Right hindlimb (tissue), 1 donor: ENCODE data around the gene AGAP1.

ENCODE experiments used
- DNase-seq: peaks from one replicate; pipeline ENCODE4 v3.0.0-alpha.2; 2018

The AGAP1 gene

DNA sequence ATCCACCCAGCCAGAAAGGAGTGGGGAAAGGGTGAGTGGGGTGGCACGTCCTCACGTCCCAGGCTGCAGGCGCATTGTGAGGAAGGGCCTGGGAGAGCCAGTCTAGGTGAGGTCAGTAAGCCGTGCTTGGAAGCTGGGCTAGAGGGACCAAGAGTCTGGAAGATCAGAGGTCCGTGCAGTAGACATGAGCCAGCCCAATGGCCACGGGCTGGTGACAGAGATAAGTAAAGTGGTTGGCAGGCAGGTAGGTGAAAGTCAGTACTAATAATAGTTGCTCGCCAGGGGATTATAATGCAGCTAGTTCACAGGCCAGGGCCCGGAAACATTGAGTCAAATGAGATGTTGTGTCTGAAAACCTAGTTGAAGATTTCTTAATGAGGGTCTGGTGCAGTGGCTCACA is 541.1 kb downstream of the AGAP1 start:
- no peak for DNase-seq

DNA sequence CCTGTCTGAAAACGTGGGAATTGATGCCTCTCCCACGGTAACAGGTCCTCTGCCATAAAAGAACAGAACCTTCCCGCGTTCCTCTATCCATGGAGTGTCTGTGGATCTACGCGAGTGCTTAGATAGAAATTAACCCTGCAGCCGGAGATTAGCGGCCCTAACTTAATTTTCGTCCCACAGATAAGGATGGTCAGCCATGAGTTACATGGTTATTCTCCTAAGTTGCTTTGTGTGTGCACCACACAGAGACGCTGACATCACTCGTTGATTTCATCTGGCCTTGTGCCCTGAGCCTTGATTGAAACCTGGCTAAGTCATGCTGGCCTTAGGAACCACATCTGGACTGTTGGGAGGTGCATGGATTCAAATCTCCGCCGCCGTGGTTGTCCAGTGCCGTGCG is 542.2 kb downstream of the AGAP1 start:
- no peak for DNase-seq

DNA sequence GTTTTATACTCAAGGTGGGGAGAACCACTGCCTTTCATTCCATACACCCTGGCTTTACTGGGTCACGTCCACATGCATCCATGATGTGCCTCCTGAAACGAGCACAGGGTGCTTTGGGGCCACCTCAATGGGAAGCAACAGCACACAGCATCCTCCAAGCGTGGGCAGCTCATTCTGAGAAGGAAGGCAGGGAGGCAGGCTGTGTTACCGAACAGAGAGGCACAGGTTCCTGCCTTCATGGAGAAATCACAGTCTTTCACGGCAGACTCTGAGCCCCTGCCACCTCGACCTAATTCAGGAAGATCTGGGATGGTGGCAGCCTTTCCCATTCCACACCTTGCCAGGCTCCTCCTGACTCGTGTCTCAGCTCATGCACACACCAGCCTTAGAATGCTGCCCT is 544.3 kb downstream of the AGAP1 start:
- no peak for DNase-seq

DNA sequence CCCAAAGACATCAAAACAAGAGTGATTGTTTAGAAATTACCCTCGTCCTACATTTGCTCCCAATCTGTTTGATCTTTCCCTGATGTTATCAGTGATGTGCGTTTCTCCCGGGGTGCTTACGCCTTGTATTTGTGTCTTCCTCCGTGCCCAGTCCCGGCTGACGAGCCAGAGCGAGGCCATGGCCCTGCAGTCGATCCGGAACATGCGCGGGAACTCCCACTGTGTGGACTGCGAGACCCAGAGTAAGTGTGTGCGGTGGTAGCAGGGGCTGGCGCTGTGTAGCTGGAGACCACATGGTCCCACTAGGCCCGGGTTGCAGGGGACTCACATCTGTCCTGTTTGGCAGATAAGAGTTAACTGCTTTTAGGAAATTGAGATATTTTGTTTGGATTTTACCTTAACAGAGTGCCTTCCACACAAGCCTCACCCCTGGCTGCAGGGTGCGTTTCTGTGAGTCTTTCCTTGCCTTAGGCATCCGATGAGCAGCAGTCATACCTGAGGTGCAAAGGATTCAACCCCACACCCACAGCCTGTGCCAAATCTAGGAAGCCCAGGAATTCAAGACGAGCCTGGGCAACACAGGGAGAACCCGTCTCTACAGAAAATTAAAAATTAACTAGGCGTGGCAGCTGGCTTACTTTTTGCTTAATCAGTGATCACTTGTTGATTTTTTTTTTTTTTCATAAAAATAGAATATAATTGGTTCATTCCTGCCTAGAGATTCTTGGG is 546.9 kb downstream of the AGAP1 start:
- DNase-seq: no peak

DNA sequence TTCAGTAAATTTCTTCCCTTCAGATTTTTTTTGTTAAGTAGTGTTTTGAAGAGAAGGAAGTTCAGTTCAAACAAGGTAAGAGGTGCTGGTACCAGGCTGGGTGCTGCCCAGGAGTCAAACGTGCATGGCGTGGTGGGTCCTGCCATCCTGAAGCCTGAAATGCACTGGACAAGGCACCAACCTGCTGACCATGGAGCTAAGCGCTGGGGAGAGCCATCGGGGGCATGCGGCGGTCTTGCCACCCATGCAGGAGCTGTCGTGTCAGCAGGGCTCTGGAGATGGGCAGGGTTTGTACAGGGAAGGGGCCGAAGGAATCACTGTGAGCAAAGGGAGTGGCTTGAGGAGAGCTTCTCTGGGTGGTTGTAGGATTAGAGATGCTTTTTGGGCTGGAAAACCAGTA is 547.8 kb downstream of the AGAP1 start:
- no peak for DNase-seq

DNA sequence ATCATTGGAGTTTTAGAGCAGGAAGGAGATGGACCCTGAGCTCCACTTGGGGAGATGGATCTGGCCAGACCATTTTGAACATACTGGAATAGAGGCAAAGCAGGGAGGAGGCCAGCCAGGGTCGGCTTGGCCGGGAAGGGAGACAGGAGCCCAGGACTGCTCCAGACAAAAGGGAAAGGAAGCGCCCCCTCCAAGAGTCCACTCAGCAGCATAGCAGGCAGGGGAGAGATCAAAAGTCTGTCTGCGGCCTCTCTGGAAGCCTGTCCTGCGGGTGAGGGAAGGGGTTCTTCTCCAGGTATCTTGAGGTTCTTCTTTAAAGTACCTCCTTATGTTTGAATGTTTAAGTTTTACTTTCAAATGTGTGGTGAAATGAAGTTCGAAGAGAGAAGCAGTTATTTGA is 548.2 kb downstream of the AGAP1 start:
- DNase-seq: no peak

DNA sequence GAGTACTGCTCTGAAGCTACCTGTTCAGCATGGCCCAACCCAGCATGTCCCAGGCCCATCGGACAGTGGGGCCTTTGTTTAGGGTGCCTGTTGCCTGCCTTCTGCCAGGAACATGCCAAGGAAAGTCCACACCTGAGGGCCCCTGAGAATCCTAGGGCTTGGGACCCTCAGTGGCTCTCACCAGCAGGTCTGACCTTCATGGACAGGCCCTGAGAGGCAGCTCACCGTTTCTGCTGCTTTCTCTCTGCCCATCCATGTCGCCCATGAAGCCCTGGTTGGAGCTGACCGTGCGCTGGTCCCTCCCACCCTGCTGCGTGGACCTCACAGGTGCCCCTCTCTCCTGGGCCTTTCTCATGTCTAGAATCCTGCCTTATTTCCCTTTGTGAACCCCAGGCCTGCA is 550.3 kb downstream of the AGAP1 start:
- DNase-seq: no peak

DNA sequence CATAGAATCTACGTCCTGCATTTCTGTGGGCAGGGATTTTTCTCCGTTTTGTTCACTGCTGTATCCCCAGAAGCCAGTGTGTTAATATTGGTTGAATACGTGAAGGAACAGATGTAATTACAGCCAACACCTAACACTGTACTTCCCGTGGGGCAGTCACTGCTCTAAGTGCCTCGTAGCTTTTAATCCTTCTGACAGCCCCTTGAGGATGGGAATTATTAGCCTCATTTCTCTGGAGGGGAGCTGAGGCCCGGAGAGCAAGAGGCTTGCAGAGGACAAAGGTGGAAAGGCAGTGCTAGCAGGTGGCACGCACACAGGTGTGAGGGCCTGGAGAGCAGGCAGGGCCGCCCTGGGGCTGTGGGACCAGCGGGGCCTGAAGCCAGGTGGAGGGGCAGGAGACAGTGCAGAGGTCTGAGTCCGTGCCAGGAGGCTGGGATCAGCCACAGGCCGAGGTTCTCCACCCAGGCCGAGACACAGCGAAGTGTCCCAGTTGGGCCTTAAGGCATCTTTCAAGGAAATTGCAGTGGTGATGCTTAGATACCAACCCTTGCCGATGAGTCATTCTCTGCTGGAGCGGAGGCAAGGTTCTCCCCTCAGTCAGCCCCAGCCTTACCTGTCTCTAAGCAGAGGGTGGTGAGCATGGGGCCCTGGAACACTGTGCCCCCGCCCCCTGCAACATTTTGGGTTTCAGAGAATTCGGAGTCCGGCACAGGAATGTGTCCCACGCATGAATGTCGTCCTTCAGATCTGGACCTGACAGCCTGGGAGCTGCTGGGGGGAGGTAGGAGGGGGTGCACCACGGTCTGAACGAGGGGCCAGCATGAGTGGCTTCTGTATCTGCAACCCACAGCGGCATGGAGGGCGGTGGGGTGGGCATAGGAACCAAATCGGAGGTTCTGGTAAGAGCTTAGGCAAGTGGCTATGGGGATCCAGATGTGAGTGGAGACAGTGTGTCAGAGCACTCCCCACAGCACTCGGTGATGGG is 551.7 kb downstream of the AGAP1 start:
- DNase-seq: no peak

DNA sequence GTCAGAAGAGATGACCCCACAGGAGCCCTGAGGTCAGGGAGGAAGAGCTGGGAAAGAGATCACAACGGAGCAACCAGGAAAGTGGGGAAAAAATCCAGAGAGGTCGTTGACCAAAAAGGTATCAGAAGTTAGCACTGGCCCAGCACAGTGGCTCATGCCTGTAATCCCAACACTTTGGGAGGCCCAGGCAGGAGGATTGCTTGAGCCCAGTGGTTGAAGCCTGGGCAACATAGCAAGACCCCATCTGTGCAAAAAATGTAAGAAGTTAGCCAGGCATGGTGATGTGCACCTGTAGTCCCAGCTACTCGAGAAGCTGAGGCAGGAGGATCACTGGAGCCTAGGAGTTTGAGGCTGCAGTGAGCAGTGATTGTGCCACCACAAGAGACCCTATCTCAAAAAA is 552.9 kb downstream of the AGAP1 start:
- no peak for DNase-seq

DNA sequence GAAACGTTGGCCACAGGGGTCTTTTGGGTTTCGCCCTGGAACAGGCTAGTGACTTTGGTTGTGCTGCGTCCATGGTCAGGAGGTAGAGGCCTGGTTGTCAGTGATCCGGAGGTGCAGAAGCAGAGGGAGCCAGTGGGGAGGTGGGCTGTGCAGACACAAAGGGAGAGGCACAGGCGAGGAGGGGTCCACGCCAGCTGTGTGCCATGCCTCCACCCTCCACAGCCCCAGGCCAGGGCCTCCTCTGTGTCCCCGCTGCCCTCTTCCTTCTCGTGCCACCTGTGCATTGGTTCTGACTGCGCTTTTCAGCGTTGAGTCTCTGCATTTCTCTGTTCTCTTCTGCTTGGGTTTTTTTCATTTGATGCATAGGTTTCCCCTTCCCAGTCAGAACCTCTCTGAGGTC is 553.3 kb downstream of the AGAP1 start:
- DNase-seq: no peak

DNA sequence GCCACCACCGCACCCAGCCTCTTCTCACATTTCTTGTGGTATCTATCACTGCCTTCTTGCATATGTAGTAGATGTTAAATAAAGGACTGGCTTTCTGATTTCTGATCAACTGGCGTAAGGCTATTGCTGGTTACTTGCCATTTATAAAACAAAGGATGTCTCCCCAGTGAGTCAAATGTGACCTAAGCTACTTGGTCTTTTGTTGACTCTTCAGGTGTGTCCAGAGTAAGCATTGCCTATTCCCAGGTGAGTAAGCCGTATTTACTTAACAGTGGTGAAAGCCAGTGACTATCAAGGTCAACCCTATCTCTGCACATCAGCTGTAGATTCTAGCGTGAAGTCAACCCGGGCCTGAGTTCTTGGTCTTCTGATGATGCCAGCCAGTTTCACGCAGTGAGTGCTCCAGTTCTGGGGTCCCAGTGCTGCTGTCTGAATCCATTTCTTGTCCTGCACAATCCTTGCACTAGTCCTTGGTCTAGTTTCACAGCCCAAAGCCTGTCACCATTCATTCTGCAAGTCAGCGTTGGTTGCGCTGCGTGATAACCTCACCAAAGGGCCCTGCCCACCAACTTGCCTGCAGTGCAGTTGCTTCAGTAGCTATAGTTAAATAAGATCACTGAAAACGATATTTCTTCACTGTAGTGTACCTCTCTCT is 554.2 kb downstream of the AGAP1 start:
- no peak for DNase-seq

DNA sequence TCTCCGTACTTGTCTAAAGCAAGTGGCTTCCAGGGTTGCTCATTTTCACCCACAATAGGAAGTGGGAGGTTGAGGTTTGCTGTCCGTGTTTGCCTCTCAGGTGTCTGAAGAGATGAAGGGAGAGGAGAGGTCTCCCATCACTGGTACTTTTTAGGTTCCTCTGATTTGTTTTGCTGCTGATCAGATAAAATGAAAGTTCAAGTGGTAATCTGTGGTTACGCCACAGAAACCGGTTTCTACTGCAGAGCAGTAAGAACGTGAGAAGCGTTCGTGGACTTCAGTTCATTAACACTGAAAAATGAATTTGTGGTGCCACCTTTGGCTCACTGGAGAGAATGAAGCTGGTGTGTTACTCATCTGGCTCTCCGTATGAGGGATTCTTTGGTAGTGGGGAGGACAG is 556.1 kb downstream of the AGAP1 start:
- DNase-seq: no peak

DNA sequence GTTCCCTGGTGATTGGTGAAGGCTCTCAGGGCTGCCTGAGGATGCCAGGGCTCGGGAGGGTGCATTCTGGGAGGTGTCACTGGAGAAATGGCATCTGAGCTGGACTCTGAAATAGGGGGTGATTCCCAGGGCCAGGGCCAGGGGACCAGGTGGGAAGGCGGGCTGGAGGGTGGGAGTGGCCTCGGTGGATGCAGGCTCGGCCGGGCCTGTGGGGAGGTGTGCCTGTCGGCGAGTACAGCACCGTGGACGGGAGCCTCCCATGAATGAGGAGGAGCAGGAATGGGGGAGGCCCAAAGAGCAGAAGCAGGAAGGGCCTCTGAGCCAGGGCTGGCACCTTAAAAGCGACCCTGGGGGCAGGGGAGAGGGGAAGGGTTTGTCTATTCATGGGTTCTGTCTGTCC is 557.5 kb downstream of the AGAP1 start:
- no peak for DNase-seq

DNA sequence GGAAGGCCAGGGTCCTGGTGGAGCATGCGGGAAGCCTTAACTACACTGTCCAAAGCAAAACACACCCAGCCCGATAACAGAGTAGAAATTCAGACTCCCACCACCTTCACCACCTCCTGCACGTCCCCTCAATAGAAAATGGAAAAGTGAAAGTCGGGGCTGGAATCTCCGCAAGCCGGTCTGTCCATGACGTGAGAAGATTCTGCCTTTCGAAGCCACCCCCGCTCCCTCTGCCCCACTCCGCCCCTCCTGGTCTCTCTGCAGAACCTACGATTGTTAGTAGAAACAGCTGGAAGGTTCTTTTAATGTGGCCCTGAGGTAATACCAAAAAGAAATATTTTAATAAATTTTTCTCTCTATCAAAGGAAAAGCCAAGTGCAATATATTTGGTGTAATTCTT is 558.0 kb downstream of the AGAP1 start:
- no peak for DNase-seq

DNA sequence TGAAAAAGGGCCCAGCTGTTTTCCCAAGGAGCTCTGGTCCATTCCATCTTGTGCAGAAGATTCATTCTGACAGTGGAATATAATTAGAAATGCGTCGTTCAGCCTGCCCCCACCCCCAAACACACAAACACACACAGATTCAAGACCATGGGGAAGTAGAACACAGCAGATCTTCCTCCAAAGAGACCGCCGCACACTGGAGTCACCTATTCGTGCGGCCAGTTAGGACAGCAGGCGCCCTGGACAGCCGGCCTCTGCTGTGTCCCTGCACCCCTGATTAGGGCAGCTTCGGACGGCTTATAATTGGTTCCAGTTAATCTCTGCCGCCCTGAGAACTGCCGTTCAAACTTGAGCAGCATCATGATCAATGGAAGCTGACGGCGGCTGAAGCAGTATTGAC is 558.4 kb downstream of the AGAP1 start:
- no peak for DNase-seq

DNA sequence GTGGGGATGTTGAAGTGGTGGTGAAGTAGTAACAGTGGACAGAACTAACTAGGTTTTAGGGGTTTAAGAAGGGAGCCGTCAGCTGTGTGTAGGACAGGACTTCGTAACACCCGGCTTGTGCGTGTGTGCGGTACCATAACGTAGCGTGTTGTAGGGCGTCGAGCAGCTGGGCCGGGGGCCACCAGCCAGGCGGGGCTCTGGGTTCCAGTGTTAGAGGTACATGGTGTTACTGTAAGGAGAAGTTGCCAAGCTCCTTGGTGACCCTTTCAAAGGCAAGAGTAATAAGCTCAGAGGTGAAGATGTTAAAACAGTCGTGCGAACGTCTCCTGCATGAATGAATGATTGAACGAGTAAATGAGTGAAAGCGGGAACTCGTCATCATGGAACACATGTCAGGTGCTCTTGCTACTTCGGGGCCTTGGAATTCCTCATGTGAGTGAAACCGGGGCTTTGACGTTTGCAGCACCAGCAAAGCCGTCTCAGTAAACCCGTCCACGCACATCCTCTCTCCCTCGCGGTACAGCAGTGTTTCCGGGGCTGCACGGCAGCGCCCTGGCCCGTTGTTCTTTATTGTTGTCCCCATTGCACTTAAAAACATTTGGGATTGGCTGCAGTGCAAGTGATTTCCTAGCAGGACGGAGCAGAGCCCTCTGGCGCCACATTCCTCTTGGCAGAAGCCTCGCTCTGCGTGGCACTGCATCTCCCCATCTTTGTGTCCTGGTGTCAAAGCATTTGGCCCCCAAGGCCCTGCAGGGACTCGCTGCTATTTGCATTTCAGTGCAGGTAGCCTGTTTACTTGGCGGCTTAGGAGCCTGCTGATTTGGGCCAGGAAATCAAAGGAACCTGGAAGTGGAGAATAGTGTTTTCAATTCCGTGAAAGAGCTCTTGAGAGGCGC is 559.3 kb downstream of the AGAP1 start:
- no peak for DNase-seq

DNA sequence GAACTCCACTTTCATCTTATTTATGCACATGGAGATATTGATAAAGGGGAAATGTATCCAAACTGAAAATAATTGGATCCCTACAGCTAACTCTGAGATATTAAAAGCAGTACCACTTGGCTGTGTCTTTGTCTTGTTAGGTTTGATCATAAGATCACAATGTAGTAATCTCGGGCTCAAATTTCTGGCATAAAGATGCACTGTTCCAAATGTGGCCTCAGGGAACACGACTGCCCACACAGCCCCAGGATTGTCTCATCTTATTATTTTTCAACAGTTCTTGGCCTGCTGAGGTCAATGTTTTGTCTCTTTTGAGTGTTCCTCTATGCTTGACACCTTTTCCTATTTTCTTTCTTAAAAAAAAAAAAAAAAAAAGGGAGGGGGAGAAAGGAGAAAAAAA is 560.3 kb downstream of the AGAP1 start:
- DNase-seq: no peak

DNA sequence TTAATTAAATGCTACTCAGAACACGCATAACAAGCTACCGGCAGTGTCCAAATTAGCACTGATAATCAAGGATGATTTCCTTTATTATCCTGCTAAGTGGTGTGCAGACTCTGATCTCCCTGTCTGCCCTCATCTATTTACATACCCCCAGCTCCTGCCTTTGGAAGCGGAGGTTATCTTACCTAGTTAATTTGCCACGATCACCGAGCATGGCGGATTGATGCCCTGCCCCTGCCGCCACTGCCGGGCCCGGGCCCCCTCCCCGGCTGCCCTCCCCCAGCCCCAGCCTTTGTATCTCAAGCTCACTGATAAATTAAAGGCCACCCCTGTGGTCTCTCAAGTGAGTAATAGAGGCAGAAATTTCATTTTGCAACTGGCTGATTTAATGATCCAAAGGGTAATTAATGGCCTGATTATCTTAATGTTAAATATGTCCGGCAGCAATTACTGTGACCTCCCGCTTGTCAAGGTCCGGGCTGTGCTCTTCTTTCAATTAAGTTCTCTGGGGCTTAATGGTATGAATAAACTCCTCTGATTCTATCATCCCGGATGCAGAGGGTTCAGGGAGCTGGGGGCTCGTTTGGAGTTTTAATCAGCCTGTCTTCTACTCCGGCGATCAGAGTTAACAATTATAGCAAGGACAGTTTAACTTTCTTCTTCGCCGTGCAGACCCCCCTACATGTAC is 560.9 kb downstream of the AGAP1 start:
- DNase-seq: no peak

DNA sequence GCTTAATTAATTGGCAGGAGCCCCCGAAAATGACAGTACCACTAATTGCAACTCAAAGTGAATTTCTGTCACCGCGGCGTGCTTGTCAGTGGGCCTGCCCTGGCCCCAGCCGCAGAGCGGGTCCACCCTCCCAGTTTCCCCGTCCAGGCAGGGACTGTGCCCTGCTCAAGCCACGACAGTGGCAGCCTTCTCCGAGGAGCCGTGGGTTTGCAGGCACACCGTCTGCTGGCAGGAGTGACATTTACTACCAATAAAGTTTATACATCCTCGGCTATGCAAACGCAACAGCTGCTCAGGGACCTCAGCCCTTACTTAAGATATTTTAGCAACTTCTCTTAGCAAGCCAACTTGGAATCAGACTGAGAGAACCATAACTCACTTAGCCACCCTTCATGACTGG is 561.6 kb downstream of the AGAP1 start:
- no peak for DNase-seq

DNA sequence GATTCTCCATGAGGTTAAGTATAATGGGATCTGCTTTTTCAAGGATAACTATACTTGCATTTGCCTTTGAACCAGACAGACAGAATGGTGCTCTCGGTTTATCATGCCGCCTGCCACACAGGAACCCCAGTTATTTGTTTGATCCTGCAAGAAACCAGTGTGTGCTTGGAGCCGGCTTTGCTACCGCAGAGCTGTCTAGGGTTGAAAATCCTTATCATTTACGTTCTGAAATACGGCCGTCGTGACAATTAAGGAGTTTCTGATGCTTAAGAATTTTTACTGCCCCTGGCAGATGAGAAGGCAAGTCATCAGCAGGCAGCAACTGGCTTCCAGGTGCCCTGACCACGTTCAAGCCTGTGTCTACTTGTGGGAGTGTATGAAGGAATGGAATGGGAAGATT is 562.3 kb downstream of the AGAP1 start:
- DNase-seq: no peak

DNA sequence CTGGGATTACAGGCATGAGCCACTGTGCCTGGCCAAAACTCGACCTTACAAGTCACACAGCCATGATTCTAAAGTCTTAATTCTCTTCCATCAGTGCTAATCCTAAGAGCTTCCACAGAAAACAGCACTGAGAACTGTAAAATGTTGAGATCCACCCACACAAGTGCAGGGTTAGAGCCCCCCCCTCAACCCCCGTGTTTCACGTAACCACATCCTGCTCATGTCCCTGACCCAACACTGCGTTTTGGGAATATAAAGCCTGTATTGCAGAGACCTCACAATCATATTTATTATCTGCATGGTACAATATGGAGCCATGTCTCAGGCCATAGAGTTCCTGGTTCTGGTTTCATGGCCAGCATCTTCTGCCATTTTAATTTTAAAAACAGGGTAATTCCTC is 563.5 kb downstream of the AGAP1 start:
- no peak for DNase-seq

DNA sequence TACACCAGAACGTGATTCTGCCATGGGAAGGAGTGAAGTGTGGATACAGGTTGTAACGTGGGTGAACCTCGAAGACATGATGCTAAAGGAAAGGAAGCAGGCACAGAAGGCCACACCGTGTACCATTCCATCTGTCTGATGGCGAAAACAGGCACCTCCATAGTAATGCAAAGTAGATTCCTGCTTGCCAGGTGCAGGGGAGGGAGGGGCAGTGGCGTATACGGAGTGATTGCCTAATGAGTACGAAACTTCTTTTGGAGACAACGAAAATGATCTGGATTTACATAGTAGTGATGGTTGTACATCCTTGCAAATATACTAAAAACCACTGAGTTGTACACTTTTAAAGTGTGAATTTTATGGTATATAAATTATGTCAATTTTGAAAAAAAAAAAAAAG is 567.7 kb downstream of the AGAP1 start:
- DNase-seq: no peak
